NB4 (cell line): ENCODE measurements around the gene AATK.

ENCODE experiments used
- CTCF ChIP-seq: IDR thresholded peaks from one replicate; pipeline ENCODE4 v1.5.1; 2012; ENCODE audit warnings: low read depth, low read length
- POLR2A ChIP-seq: IDR thresholded peaks from 2 replicates; pipeline ENCODE4 v1.6.1; 2011; ENCODE audit warnings: mild to moderate bottlenecking; ENCODE audit not compliant: insufficient read length; ENCODE audit errors: extremely low read depth

- TF ChIP-seq POLR2A (no peak), CTCF (no peak)
Observed at GRCh38 chr17:81106716-81107115, 59.3 kb downstream of the AATK start.
